Erythroblast (primary cell): Measurements from ENCODE around the gene CACNA2D1.

Source experiments
- GATA1 ChIP-seq: IDR thresholded peaks from 2 replicates; pipeline ENCODE4 v1.6.1; 2011; ENCODE audit warnings: low read depth, mild to moderate bottlenecking, control low read depth, low read length, moderate library complexity
- POLR2A ChIP-seq: IDR thresholded peaks from 2 replicates; pipeline ENCODE4 v1.6.1; 2011; ENCODE audit warnings: mild to moderate bottlenecking, low read length

GRCh38 chr7:82146491-82146890 lies 297.1 kb downstream of the CACNA2D1 start:
- no peak for TF ChIP-seq POLR2A
- TF ChIP-seq GATA1: no peak
